GM19438 (cell line): ENCODE data around the gene ARFGEF3.
"Not testable (repeated sequence)": the region's sequence is repeated elsewhere in the genome, so short reads cannot be mapped to it uniquely, and the experiment has no call there.

ENCODE experiments used
- ATAC-seq: cut with Tn5 transposase; IDR thresholded peaks from one replicate; pipeline ENCODE4 v1.9.1; 2021; ENCODE audit warnings: low read depth; ENCODE audit not compliant: unreplicated experiment

The ARFGEF3 gene

GRCh38 chr6:138263963-138264362 is 102.2 kb downstream of the ARFGEF3 start:
- no peak for ATAC-seq

GRCh38 chr6:138264372-138264880 is 102.7 kb downstream of the ARFGEF3 start:
- no peak for ATAC-seq

- ATAC-seq = no peak
Measured at GRCh38 chr6:138266095-138266494, 104.4 kb downstream of the ARFGEF3 start.

- no peak for ATAC-seq
Measured at GRCh38 chr6:138267971-138268895, 106.5 kb downstream of the ARFGEF3 start.

- no peak for ATAC-seq
Measured at GRCh38 chr6:138271451-138271850, 109.7 kb downstream of the ARFGEF3 start.

GRCh38 chr6:138272533-138273315 is 111.0 kb downstream of the ARFGEF3 start:
- no peak for ATAC-seq

GRCh38 chr6:138275976-138276375 is 114.2 kb downstream of the ARFGEF3 start:
- no peak for ATAC-seq

- no peak for ATAC-seq
Measured at GRCh38 chr6:138277835-138278234, 116.1 kb downstream of the ARFGEF3 start.

- no peak for ATAC-seq
Measured at GRCh38 chr6:138278326-138278725, 116.6 kb downstream of the ARFGEF3 start.

GRCh38 chr6:138285800-138286199 is 124.1 kb downstream of the ARFGEF3 start:
- ATAC-seq = no peak

- ATAC-seq = no peak
Measured at GRCh38 chr6:138286698-138287097, 125.0 kb downstream of the ARFGEF3 start.

GRCh38 chr6:138287144-138287955 is 125.6 kb downstream of the ARFGEF3 start:
- peak; percentile 70 for ATAC-seq

GRCh38 chr6:138288428-138289085 is 126.8 kb downstream of the ARFGEF3 start:
- ATAC-seq = not testable (repeated sequence)

- no peak for ATAC-seq
Measured at GRCh38 chr6:138289739-138290138, 128.0 kb downstream of the ARFGEF3 start.

- ATAC-seq = no peak
Measured at GRCh38 chr6:138290423-138290962, 128.8 kb downstream of the ARFGEF3 start.

- no peak for ATAC-seq
Measured at GRCh38 chr6:138291036-138291848, 129.5 kb downstream of the ARFGEF3 start.

- ATAC-seq = no peak
Measured at GRCh38 chr6:138291849-138292181, 130.1 kb downstream of the ARFGEF3 start.

- ATAC-seq = no peak
Measured at GRCh38 chr6:138292482-138292881, 130.7 kb downstream of the ARFGEF3 start.
